Ishikawa (cell line): ENCODE results near the gene SLC25A40.

Experiments used
- CEBPB ChIP-seq: IDR thresholded peaks from 2 replicates; pipeline ENCODE4 v1.6.1; 2012
- EP300 ChIP-seq: IDR thresholded peaks from 2 replicates; pipeline ENCODE4 v1.6.1; 2012; ENCODE audit warnings: borderline replicate concordance
- RAD21 ChIP-seq: IDR thresholded peaks from 2 replicates; pipeline ENCODE4 v1.6.1; 2012; ENCODE audit warnings: low read depth
- TAF1 ChIP-seq: IDR thresholded peaks from 2 replicates; pipeline ENCODE4 v1.6.1; 2012; ENCODE audit warnings: low read depth, mild to moderate bottlenecking
- TCF12 ChIP-seq: IDR thresholded peaks from 2 replicates; pipeline ENCODE4 v1.6.1; 2012; ENCODE audit warnings: low read depth
- YY1 ChIP-seq: IDR thresholded peaks from 2 replicates; pipeline ENCODE4 v1.6.1; 2012; ENCODE audit warnings: low read depth
- ZBTB7A ChIP-seq: IDR thresholded peaks from 2 replicates; pipeline ENCODE4 v1.6.1; 2012; ENCODE audit warnings: low read depth
- TF ChIP-seq, protein P1 (sequence below): IDR thresholded peaks from 2 replicates; pipeline ENCODE4 v1.6.1; 2012

GRCh38 chr7:87885018-87885417 lies 8.9 kb upstream of the SLC25A40 start:
- TF ChIP-seq CEBPB, result no peak
- TF ChIP-seq ZBTB7A, result no peak
- TF ChIP-seq EP300, result no peak
- no peak for TF ChIP-seq TAF1
- TF ChIP-seq, protein P1, sequence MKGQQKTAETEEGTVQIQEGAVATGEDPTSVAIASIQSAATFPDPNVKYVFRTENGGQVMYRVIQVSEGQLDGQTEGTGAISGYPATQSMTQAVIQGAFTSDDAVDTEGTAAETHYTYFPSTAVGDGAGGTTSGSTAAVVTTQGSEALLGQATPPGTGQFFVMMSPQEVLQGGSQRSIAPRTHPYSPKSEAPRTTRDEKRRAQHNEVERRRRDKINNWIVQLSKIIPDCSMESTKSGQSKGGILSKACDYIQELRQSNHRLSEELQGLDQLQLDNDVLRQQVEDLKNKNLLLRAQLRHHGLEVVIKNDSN, result no peak
- TF ChIP-seq YY1, result no peak
- no peak for TF ChIP-seq TCF12
- TF ChIP-seq RAD21, result no peak
